ENCODE data around the gene CCDC40.
A peak's percentile ranks its signal among the peaks of the same experiment; 100 is the strongest.

Gene CCDC40

DNA sequence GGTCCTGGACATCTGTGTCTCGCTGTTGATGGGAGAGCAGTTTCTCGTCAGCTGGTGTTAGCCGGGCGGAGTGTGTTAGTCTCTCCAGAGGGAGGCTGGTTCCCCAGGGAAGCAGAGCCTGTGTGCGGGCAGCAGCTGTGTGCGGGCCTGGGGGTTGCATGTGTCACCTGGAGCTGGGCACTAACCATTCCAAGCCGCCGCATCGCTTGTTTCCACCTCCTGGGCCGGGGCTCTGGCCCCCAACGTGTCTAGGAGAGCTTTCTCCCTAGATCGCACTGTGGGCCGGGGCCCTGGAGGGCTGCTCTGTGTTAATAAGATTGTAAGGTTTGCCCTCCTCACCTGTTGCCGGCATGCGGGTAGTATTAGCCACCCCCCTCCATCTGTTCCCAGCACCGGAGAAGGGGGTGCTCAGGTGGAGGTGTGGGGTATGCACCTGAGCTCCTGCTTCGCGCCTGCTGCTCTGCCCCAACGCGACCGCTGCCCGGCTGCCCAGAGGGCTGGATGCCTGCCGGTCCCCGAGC lies 82.9 kb downstream of the CCDC40 start:
- DNase-seq = no peak

DNA sequence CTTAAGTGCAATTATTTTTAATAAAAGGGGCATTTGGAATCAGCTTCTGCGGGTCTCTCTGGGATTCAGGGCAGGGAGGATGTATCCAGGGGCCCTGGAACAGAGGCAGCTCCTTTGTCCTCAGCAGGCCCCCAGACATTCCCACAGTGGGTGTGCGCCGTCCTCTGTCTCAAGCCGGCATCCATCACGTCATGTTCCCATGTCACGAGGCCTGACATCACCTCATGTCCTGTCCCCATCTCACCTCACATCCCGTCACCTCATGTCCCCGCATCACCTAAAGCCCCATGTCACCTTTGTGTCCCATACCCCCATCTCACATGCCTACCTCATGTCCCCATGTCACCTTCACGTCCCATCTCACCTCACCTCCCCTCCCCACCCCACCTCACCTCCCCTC lies 83.4 kb downstream of the CCDC40 start:
- DNase-seq = no peak

DNA sequence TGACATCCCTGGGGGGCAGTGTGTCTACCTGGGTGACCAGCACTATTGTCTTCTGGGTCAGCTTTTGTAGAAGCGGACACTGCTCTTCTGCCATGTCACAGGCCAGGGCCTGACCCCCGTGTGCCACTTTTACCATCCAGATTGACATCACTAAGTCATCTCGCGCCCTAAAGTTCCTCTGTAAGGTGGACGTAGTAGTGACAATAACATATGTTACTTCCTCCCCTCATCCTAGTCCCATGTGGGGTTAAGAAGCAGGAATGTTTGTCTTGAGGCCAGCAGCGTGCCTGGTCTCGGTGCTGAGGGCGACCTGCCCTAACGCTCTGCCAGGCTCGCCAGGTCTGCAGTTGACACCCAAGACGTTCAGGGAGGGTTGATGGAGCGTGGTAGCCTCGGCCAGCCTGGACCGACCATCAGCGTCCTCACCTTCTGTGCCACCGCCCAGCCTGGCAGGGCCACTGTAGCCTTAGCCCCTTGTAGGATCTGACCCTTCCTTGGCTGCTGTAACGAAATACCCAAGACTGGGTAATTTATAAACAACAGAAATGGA lies 85.7 kb downstream of the CCDC40 start:
- DNase-seq = no peak

DNA sequence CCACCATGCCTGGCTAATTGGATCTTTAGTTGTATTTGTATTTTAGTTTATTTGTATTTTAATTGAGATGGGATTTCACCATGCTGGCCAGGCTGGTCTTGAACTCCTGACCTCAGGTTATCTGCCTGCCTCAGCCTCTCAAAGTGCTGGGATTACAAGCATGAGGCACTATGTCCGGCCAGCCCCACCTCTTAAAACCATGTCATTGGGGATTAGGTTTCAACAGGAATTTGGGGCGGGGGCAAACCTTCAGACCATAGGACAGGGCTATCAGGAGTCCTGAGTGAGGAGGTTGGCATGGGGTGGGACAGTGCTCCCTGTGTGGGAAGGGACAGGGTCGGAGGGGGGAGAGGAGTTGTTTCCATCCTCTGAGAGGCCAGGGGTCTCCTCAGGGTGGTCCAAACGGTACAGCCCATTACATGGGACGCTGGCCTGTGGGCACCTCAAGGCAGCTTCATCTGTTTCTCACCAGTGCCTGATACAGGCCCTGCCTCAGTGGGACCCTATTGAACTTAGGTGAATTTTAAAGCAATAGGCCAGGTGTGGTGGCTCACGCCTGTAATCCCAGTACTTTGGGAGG lies 86.6 kb downstream of the CCDC40 start:
- DNase-seq = no peak

DNA sequence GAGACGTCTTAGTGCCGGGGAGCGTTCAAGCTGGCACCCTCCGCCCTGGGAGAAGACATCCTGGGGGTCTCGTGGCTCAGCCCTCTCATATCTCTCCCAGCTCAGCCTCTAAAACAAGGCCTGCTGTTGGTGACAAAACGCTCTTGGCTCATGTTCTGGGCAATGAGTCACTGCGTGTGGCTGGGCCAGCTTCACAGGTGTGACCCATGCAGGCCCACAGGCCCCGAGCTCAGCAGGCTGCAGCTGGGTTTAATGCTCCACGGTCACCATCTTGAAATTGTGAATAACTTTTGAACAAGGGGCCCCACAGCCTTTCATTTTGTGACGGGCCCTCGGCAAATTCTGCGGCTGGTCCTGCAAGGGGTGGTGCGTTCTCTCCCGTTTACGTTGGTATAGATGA lies 87.3 kb downstream of the CCDC40 start:
- no peak for DNase-seq

DNA sequence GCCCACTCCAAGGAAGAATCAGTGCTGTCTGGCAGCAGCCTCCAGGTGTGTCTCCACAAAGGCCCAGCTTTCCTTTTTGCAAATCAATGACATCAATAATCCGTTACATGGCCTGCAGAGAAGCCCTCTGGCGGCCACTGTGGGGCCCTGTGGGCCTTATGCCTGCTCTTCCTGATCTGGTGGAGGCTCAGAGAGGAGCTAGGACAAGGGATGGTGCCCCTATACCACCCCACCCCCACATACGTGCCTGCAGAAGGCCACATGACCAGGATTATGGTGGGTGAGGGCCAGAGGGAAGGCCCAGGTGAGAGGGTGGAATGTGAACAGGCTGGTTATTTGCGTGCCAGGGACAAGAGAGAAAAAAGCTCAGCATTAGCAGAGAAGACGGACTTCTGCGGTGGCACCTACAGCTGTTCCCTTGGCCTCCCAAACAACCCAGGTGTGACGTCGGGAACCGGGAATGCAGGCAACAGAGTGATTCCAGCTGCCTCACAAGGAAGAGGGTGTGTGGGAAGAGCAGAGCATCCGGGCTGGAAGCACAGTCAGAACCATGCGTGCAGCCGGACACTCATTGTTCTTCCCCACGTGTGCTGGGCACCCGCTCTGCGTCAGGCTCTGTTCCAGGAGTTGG lies 88.0 kb downstream of the CCDC40 start:
- no peak for DNase-seq

DNA sequence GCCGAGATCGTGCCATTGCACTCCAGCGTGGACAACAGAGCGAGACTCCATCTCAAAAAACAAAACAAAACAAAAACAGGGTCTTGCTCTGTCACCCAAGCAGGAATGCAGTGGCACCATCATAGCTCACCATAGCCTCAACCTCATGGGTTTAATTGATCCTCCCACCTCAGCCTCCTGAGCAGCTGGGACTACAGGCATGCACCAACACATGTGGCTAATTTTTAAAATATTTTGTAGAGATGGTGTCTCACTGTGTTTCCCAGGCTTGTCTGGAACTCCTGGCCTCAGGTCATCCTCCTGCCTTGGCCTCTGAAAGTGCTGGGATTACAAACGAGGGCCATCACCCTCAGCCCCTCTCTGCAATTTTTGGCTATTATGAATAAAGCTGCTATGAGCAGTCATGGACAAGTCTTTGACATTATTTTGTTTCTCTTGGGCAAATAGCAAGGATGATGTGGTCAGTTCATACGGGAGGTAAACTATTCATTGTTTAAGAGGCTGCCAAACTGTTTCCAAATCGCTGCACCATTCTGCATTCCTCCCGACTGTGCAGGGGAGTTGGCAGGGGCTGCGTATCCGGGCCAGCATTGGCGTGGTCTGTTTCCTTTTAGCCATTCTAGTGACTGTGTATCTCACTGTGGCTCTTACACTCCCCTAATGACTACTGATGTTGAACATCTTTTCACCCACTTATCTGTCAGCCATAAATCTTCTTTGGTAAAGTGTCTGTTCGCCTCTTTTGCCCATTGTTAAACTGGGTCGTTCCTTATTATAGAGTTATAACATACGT lies 89.4 kb downstream of the CCDC40 start:
- DNase-seq = no peak

DNA sequence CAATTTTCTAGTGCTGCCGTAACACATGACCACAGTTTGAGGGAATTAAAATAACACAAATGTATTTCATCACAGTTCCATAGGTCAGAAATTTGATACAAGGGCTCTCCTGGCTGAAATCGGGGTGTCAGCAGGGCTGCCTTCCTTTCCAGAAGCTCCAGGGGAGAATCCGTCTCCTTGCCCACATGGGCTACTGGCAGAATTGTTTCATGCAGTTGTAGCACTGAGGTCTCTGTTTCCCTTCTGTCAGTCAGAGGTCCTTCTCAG lies 89.9 kb downstream of the CCDC40 start:
- no peak for DNase-seq

DNA sequence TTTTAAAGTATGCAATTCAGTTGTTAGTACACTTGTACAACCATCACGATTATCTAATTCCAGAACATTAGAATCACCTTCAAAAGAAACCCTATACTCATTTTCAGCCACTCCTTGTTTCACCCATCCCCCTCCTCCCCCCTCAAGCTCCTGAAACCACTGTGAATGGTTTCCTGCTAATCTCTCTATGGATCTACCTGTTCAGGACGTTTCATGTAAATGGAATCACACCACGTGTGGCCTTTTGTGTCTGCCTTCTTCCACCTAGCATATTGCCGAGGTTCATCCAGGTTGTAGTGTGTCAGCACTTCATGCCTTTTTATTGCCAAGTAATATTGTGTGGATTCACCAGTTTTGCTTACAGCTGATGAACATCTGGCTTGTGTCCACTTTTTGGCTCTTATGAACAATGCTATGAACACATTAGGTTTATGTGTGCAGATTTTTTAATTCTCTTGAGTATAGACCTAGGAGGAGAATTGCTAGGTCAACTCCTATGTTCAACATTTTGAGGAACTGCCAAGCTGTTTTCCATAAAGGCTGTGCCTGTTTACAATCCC lies 92.6 kb downstream of the CCDC40 start:
- no peak for DNase-seq

DNA sequence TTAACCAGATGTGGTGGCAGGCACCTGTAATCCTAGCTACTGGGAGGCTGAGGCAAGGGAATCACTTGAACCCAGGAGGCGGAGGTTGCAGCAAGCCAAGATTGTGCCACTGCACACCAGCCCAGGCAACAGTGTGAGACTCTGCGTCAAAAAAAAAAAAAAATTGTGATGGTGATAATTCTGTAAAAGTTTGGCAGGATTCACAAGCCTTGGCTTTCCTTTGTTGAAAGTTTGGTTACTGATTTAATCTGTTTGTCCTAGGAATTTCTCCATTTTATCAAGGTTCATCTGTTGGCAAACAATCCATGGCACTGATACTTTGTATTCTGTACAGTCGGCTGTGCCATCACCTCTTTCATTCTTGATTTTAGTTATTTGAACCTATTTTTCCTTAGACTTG lies 94.5 kb downstream of the CCDC40 start:
- DNase-seq = no peak

DNA sequence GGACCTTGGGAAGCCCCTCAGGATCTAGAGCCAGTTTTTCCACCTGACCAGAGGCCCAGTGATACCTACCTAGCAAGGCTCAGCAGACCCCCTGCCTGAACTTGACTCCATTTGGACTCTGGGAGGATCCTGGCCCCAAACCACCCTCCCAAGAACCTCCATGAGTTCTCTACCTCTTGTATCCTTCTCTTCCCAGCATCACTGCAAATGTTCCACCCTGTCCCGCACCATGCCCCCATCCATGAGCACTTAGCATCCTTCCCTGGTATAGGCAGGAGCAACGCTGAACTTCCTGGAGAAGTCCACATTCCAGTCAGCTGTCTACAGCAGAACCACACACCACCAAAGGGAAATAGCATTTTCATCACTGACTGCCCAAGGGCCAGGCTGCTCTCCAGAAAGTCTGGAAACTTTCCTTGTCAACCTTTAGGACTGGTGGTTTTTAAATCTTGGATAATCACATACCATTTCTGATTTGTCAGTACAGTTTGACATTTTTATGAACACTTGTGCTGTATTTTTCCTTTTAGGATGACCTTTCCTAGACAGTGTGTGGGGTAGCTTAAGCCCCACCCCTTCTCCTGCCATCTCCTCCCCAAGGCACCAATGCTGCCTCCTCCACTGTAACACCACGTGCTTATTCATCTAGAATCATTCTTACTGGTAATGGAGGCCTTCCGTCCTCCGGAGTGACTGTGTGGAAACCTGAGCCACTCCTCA lies 96.6 kb downstream of the CCDC40 start:
- DNase-seq = no peak

DNA sequence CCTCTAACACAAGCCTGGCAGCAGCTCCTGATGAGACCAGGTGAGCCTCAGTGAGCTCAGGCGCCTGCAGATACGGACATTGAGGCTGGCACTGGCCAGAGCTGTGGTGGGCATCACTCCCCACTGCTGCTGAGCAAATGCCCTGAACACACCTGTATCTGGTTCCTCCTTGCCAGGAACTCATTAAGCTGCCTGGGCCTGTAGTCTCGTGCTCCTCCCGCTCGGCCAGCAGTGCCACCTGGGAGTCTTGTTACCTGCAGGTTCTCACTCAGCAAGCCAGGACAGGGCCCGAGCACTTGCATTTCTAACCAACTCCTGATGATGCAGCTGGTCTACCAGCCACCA lies 97.2 kb downstream of the CCDC40 start:
- DNase-seq = no peak

DNA sequence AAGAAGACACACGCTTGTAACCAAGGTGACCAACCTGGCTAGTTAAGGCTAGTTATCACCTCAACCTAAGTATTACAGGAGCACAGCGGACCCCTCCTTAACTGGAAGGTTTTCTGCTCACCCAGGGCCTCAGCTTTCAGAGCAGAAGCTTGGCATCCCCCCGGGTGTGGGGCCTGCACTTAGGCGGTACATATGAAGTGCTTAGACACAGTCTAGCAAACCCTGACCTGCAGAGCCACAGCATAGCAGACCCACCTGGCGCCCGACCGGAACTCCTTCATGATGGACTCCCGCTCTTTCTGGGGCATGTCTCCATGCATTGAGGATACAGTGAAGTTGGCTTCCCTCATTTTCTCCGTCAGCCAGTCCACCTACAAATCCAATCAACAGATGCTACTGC lies 100.7 kb downstream of the CCDC40 start:
- no peak for DNase-seq

DNA sequence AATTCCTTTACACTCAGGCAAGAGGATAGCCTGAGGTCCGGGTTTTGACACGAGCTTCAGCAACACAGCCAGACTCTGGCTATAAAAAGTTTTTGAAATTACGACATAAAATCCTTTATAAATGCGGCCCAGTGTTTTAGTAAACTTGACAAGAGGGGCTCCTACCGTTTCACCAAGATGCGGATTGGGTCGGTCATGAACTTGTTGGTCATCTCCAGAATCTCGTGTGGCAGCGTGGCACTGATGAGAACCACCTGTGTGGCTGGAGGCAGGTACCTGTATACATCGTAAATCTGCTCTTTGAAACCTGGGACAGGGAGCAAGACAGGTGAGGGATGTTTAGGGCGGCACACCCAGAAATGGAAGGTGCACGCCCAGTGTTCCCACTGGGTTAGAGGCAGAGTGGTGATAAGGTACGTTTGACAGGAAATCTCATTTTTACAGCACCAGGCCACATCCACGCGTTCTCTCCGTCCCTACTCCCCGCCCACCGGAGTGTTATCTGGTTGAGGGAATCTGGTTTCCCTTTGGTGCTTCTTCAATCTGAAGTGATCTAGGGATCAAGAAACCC lies 102.5 kb downstream of the CCDC40 start:
- DNase-seq = no peak

DNA sequence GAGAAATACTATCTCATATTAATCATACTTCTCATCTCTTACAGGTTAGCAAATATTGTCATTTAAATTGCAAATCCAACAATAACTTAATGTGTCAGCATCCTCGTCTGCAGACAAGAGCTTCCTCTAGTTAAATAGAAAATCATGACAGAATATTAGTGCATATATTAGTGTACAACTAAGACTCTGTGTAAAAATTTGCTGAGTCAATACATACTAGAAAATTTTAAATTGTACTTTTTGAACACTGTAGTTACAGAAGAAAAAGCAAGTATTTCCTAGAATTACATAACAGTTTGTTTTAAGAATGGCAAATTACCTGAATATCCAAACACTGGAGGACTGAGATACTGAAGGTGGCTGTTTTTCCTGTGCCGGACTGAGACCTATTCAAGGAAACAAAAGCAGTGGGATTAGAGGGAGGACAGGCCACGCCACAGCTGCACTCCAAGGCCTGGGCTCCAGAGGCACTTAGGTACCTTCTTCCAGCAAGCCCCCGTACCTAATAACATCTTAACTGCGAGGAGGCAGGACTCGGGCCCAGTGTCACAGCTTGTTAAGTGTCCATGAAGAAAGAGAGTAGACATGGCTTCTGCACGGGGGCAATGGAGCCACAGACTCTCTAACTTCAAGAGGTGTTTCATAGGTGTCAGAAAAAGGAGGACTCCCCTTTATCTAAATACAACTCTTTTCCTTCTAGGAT lies 105.2 kb downstream of the CCDC40 start:
- DNase-seq = no peak

DNA sequence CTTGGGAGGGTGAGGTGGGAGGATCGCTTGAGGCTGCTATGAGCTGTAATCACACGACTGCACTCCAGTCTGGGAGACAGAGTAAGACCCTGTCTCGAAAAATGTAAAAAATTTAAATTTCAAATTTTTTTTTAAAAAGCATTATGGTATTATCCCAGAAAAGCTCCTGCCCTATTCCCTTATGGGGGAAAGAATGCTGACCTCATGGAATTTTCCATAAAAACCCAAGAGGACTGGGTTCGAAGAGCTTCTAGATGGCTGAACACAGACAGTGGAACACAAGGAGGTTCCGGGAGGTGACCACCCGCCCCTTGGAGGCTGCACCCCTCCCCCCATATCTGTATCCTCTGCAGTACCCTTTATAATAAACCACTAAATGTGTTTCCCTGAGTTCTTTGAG lies 106.5 kb downstream of the CCDC40 start:
- DNase-seq = no peak

DNA sequence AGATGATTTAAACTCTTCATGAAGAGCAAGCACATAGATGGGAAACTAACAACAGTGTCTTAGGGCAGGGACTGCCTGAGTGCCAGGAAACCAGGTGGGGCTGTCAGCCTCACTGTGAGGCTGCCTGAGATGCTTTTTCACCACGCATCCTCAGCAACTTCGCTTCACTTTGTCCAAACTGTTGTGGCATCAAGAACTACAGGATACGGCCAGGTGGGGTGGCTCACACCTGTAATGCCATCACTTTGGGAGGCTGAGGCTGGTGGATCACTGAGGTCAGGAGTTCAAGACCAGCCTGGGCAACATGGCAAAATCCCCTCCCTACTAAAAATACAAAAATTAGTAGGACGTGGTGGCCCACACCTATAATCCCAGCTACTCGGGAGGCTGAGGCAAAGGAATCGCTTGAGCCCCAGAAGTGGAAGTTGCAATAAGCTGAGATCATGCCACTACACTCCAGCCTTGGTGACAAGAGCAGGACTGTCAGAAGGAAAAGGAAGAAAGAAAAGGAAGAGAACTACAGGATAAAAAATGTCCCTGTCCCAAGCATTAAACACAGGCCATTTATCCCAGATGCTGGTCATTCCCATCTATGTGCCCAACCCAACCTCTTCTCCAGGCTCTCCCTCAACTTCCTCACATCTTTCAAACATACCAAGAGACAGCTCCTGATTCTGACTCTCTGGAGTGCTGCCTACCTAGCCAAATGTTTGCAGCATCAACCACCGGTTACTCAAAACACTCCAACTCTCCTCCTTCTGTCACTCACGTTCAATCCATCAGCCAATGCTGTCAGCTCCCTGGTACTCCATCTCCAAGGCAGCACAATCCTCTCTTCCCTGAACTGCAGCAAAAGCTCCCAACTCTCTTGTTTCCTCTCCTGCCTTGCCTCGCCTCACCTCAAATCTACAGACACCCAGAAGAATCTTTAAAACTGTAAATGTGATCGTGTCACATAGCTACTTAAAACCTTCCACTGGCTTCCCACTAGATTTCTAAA lies 108.9 kb downstream of the CCDC40 start:
- no peak for DNase-seq

DNA sequence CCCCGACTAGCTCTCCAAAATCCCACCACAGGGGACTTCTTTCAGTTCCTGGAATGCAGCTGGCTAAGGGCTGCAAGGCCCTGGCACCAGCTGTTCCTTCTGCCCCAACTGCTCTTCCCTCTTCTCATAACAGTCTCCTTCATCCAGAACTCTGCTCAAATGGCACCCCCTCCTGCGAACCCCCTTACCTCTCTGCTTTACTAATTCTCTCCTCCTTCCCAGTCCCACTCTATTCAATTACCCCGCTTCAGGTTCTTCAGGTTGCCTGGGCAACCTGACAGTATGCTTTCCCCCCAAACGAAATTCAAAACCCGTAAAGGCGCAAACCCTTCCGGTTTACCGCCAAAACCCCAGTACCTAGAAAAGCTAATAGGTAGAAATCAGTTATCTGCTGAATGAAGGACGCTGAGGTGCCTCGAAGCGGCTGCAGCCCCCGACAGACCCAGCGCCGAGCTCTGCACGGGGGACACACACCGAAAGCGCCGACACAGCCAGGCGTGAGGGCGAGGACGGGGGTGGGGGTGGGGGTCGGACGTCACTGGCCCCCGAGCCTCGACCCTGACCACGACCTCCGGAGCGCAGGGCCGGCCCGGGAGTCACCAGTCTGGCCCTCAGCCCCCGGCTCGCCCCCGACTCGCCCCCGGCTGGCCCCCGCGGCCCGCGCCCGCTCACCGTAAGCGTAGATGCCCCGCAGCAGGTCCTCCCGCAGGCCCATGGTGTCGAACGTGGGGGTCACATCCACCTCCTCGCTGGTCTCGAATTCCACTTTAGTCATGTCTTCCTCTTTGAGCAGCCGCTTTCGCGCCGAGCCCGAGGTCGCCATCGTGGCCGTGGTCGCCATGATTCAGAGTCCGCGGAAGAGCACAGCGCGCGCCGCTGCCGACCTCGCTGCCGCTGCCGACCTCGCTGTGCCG lies 109.9 kb downstream of the CCDC40 start:
- DNase-seq = no peak

DNA sequence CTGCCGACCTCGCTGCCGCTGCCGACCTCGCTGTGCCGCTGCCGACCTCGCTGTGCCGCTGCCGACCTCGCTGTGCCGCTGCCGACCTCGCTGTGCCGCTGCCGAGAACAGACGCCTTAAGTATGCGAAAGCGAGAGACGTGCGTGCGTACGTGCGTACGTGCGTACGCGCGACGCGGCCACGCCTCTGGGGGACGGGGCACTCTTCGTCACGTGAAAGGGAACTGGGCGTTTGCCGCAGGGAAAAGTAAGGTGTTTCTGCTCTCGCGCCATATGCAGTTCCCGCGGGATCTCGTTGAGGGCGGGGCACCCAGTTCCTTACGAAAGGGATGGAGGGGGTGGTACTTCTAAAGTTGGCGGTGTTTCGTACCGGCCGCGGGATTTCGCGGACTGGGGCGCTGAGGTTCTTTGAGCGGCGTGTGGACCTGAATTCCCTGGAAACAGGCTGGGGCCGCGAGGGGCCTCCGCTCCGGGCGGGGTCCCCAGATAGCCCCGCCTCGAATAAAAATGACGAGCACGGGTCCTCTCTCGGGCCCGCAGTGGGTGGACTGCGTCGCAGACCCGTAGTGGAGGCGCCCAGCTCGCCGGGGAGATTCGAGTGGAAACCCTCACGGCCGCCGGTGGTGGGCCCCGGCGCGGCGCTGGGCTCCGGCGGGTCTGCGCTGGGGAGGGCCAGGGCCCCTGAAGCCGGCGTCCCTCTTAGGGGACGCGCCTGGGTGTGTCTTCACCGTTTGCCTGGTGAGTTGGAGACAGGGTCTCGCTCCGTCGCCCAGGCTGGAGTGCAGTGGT lies 110.8 kb downstream of the CCDC40 start, which contains the start of gene EIF4A3:
Gene EIF4A3 (minus strand): TSS at position 94 of the 788 bp plus-strand sequence. CDS start 167 bp downstream, outside the sequence.
- DNase-seq = peak; percentile 93 to 94
